ENCODE measurements around the gene GRK5. TPM values are rescaled to one million over a fixed set of nuclear protein-coding genes. Genes with fewer than 3 reads are reported as not detected.

GRK5 gene
- total RNA-seq, 1 experiment from 2014 or later, result 1.2 TPM

- H3K23ac ChIP-seq (ENCODE audit: insufficient read length, low read depth, low read length), result no peak overlapping the region
- H4K8ac ChIP-seq (replicated peaks; ENCODE audit: insufficient read length, low read depth, low read length), result no peak overlapping the region
- no peak overlapping the region for H3K9ac ChIP-seq (ENCODE audit: extremely low read depth, insufficient read length, low read length)
- Mint-ChIP-seq H3K4me1 (peaks cover 10 to 24% of the 10 kb centered on the region in 2 experiments), H3K27ac (no peak overlapping the region), H3K36me3 (ENCODE audit: insufficient read depth in 1 of 3, low read depth in 3 of 3) (no peaks in the 10 kb centered on the region; a peak in 1 of 7 replicates), H3K9me3 (peaks cover 4 to 5% of the 10 kb centered on the region in 2 experiments; a peak in 4 of 5 replicates), H3K27me3 (ENCODE audit: low read depth) (peaks cover 97% of the 10 kb centered on the region), H3K4me3 (no peak overlapping the region)
- H3K27ac ChIP-seq (ENCODE audit: insufficient read length, low read depth, low read length), result no peak overlapping the region
- no peaks in the 10 kb centered on the region; the same call in 1 of the 2 replicates for H3K4me1 ChIP-seq (ENCODE audit: insufficient read depth, low read length)
- no peak overlapping the region for H2BK20ac ChIP-seq (ENCODE audit: low read depth, low read length, poor library complexity, severe bottlenecking)
- H3K23me2 ChIP-seq (ENCODE audit: insufficient read length, low read depth, low read length, poor library complexity, severe bottlenecking), result no peaks in the 10 kb centered on the region
- H2BK5ac ChIP-seq (ENCODE audit: insufficient read length, low read length), result no peak overlapping the region
- no peak overlapping the region for H3K18ac ChIP-seq (ENCODE audit: insufficient read length, low read depth, low read length)
- no peaks in the 10 kb centered on the region for H4K20me1 ChIP-seq (ENCODE audit: control insufficient read depth, insufficient read depth, insufficient read length)
- peaks cover 43% of the 10 kb centered on the region for H3K27me3 ChIP-seq (ENCODE audit: insufficient read depth, low read length)
- H2BK15ac ChIP-seq (ENCODE audit: low read depth, low read length), result no peak overlapping the region
- no peak overlapping the region for H3K14ac ChIP-seq (ENCODE audit: insufficient read depth, low read length)
- no peaks in the 10 kb centered on the region for H3K9me3 ChIP-seq (ENCODE audit: control insufficient read depth, low read depth, low read length)
- no peaks in the 10 kb centered on the region for H3K79me1 ChIP-seq (ENCODE audit: insufficient read depth, low read depth, low read length, poor library complexity, severe bottlenecking)
- no CpG with 5 or more reads among the region's 3 CpGs for WGBS (ENCODE audit: extremely low coverage, insufficient read length, low lambda C conversion rate)
- H3T11ph ChIP-seq (ENCODE audit: low read length), result no peak overlapping the region
- no peaks in the 10 kb centered on the region for H3K79me2 ChIP-seq (ENCODE audit: insufficient read depth, low read length)
- no peak overlapping the region for H4K91ac ChIP-seq (ENCODE audit: insufficient read length, low read depth, low read length)
- H3K4me2 ChIP-seq (ENCODE audit: insufficient read depth, insufficient read length, low read length), result no peak overlapping the region
- no peak for DNase-seq
- H2AFZ ChIP-seq (ENCODE audit: low read length), result no peak overlapping the region
- H3K56ac ChIP-seq (ENCODE audit: insufficient read length, low read depth, low read length), result no peak overlapping the region
- H2BK12ac ChIP-seq (ENCODE audit: insufficient read length, low read depth, low read length), result no peak overlapping the region
- no peak overlapping the region for H4K5ac ChIP-seq (ENCODE audit: insufficient read length, low read depth, low read length)
- H2AK5ac ChIP-seq (ENCODE audit: insufficient read length, low read length), result no peak overlapping the region
- H2BK120ac ChIP-seq (ENCODE audit: low read depth, low read length, poor library complexity, severe bottlenecking), result no peak overlapping the region
- TF ChIP-seq, protein P1, sequence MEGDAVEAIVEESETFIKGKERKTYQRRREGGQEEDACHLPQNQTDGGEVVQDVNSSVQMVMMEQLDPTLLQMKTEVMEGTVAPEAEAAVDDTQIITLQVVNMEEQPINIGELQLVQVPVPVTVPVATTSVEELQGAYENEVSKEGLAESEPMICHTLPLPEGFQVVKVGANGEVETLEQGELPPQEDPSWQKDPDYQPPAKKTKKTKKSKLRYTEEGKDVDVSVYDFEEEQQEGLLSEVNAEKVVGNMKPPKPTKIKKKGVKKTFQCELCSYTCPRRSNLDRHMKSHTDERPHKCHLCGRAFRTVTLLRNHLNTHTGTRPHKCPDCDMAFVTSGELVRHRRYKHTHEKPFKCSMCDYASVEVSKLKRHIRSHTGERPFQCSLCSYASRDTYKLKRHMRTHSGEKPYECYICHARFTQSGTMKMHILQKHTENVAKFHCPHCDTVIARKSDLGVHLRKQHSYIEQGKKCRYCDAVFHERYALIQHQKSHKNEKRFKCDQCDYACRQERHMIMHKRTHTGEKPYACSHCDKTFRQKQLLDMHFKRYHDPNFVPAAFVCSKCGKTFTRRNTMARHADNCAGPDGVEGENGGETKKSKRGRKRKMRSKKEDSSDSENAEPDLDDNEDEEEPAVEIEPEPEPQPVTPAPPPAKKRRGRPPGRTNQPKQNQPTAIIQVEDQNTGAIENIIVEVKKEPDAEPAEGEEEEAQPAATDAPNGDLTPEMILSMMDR (conservative IDR thresholded peaks at IDR 0.05), result no peak
- no peak overlapping the region for H3K4ac ChIP-seq (ENCODE audit: low read depth, low read length)
Measured at GRCh38 chr10:119477444-119477843, 270.1 kb downstream of the GRK5 start.

Measured in H9 (cell line).